ENCODE measurements around the gene PLXNA4.

- TF ChIP-seq CTCF (IDR thresholded peaks at IDR 0.05) (no peak), EZH2 (IDR thresholded peaks at IDR 0.05; ENCODE audit: borderline replicate concordance, insufficient read depth, low read depth, low read length, poor library complexity, severe bottlenecking) (no peak)
These were observed 495.2 kb downstream of the PLXNA4 start for GRCh38 chr7:132080967-132081668.

All from B cell (primary cell).